ENCODE measurements around the gene POU3F1.

DNA sequence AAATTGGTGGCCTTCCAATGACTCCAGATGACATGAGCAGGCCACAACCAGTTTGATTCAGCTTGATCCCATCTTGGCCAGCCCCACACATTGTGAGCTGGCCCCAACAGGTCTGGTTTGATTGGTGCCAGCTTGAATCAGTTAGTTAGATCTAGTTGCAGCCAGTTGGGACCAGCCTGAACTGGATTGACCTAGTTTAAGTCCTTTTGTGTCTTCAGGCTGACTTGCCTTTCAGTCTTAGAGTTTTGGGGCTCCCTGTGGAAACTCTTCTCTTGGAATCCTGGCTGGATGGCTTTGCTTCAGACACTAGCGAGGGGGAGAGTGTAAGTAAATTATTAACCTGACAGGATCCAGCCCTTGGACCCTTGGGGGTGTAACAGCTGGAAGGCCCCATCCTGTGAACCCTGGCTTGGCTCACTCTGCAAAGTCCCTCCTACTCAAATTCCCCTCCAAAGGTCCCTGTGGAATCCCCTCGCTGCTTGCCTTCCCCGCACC is 36.2 kb upstream of the POU3F1 start:
- TF ChIP-seq BHLHE40 (IDR thresholded peaks at IDR 0.05; ENCODE audit: low read depth, low read length) (no peak), CEBPB (IDR thresholded peaks at IDR 0.05; ENCODE audit: low read depth, low read length) (no peak), POLR2A (IDR thresholded peaks at IDR 0.05; ENCODE audit: low read depth, low read length) (no peak), SMC3 (IDR thresholded peaks at IDR 0.05; ENCODE audit: low read depth, low read length) (no peak)
- TF ChIP-seq, protein P1, sequence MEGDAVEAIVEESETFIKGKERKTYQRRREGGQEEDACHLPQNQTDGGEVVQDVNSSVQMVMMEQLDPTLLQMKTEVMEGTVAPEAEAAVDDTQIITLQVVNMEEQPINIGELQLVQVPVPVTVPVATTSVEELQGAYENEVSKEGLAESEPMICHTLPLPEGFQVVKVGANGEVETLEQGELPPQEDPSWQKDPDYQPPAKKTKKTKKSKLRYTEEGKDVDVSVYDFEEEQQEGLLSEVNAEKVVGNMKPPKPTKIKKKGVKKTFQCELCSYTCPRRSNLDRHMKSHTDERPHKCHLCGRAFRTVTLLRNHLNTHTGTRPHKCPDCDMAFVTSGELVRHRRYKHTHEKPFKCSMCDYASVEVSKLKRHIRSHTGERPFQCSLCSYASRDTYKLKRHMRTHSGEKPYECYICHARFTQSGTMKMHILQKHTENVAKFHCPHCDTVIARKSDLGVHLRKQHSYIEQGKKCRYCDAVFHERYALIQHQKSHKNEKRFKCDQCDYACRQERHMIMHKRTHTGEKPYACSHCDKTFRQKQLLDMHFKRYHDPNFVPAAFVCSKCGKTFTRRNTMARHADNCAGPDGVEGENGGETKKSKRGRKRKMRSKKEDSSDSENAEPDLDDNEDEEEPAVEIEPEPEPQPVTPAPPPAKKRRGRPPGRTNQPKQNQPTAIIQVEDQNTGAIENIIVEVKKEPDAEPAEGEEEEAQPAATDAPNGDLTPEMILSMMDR (conservative IDR thresholded peaks at IDR 0.05; ENCODE audit: low read depth, low read length) = no peak
